Neural cell (in vitro differentiated cells): Measurements from ENCODE around the gene WNT3. TPM values are rescaled to one million over a fixed set of nuclear protein-coding genes. Genes with fewer than 3 reads are reported as not detected.

Experiments used
- H2AFZ ChIP-seq: fragments of 200-600, 300-800 bp; sonication (generic), shearing (Covaris generic); 2 replicates; pipeline ENCODE4 v1.6.0; 2014; ENCODE audit warnings: low read depth, mild to moderate bottlenecking, antibody characterized with exemption, low read length, moderate library complexity
- H3F3A ChIP-seq: fragments of 200-600 bp; shearing (Covaris generic); 2 replicates; pipeline ENCODE4 v1.6.1; 2016; ENCODE audit warnings: mild to moderate bottlenecking, moderate library complexity, mixed read lengths, antibody characterized with exemption, low read length; ENCODE audit not compliant: insufficient read depth, poor library complexity, severe bottlenecking
- H3K27ac ChIP-seq: fragments of 200-600, 300-800 bp; sonication (generic), shearing (Covaris generic); 2 replicates; pipeline ENCODE4 v1.5.1; 2014; ENCODE audit warnings: mild to moderate bottlenecking, low read length, moderate library complexity
- H3K27me3 ChIP-seq: fragments of 300-800, 200-600 bp; sonication (generic), shearing (Covaris generic); 2 replicates; pipeline ENCODE4 v1.6.0; 2014; ENCODE audit warnings: mild to moderate bottlenecking, low read depth, low read length, moderate library complexity; ENCODE audit not compliant: insufficient read depth
- H3K36me3 ChIP-seq: fragments of 300-800, 200-600 bp; sonication (generic), shearing (Covaris generic); 2 replicates; pipeline ENCODE4 v1.5.1; 2014; ENCODE audit warnings: mild to moderate bottlenecking, antibody characterized with exemption, low read length, moderate library complexity; ENCODE audit not compliant: insufficient read depth
- H3K4me2 ChIP-seq: fragments of 300-800, 200-600 bp; sonication (generic), shearing (Covaris generic); 2 replicates; pipeline ENCODE4 v1.6.0; 2014; ENCODE audit warnings: mild to moderate bottlenecking, low read length
- H3K4me3 ChIP-seq: fragments of 300-800, 200-600 bp; sonication (generic), shearing (Covaris generic); 2 replicates; pipeline ENCODE4 v1.5.1; 2014; ENCODE audit warnings: mild to moderate bottlenecking, low read length, moderate library complexity
- H3K79me2 ChIP-seq: fragments of 200-600 bp; shearing (Covaris generic); replicated peaks from 2 replicates; pipeline ENCODE4 v1.6.0; 2014; ENCODE audit warnings: mild to moderate bottlenecking, low read length, moderate library complexity; ENCODE audit not compliant: insufficient read depth
- H3K9ac ChIP-seq: fragments of 300-800, 200-600 bp; sonication (generic), shearing (Covaris generic); 2 replicates; pipeline ENCODE4 v1.6.1; 2016; ENCODE audit warnings: mild to moderate bottlenecking, low read length, mixed read lengths
- H3K9me2 ChIP-seq: fragments of 200-600 bp; shearing (Covaris generic); 2 replicates; pipeline ENCODE4 v1.6.1; 2016; ENCODE audit warnings: mild to moderate bottlenecking, low read length, mixed read lengths; ENCODE audit not compliant: insufficient read depth
- H3K9me3 ChIP-seq: fragments of 200-600, 300-800 bp; sonication (generic), shearing (Covaris generic); 2 replicates; pipeline ENCODE4 v1.6.1; 2016; ENCODE audit warnings: mild to moderate bottlenecking, mixed run types, low read length, moderate library complexity, mixed read lengths
- H4K20me1 ChIP-seq: fragments of 200-600 bp; shearing (Covaris generic); 2 replicates; pipeline ENCODE4 v1.6.1; 2016; ENCODE audit warnings: mild to moderate bottlenecking, mixed run types; ENCODE audit not compliant: insufficient read depth
- CTCF ChIP-seq: fragments of 450-650 bp; IDR thresholded peaks from 2 replicates; pipeline ENCODE4 v1.5.1; 2014; ENCODE audit warnings: antibody characterized with exemption, mild to moderate bottlenecking, moderate library complexity; ENCODE audit not compliant: poor library complexity, severe bottlenecking
- EP300 ChIP-seq: fragments of 450-650 bp; conservative IDR thresholded peaks from 2 replicates; pipeline ENCODE4 v1.6.1; 2014; ENCODE audit warnings: antibody characterized with exemption, mild to moderate bottlenecking, moderate library complexity; ENCODE audit not compliant: poor library complexity, severe bottlenecking
- EZH2 ChIP-seq: fragments of 200-600, 300-800 bp; shearing (Covaris generic), sonication (generic); IDR thresholded peaks from 2 replicates; pipeline ENCODE4 v1.6.1; 2014; ENCODE audit warnings: antibody characterized with exemption, low read length, borderline replicate concordance, mild to moderate bottlenecking; ENCODE audit not compliant: insufficient read depth, poor library complexity, severe bottlenecking
- MXI1 ChIP-seq: fragments of 450-650 bp; conservative IDR thresholded peaks from 2 replicates; pipeline ENCODE4 v1.6.1; 2014; ENCODE audit warnings: antibody characterized with exemption, mild to moderate bottlenecking; ENCODE audit not compliant: poor library complexity, severe bottlenecking
- POLR2AphosphoS5 ChIP-seq: IDR thresholded peaks from 2 replicates; pipeline ENCODE4 v1.6.1; 2012
- RAD21 ChIP-seq: fragments of 450-650 bp; conservative IDR thresholded peaks from 2 replicates; pipeline ENCODE4 v1.6.1; 2014; ENCODE audit warnings: antibody characterized with exemption, mild to moderate bottlenecking, moderate library complexity
- REST ChIP-seq: IDR thresholded peaks from 2 replicates; pipeline ENCODE4 v1.6.1; 2012; ENCODE audit warnings: borderline replicate concordance
- SMC3 ChIP-seq: fragments of 450-650 bp; conservative IDR thresholded peaks from 2 replicates; pipeline ENCODE4 v1.6.1; 2014; ENCODE audit warnings: antibody characterized with exemption, mild to moderate bottlenecking, moderate library complexity; ENCODE audit not compliant: poor library complexity
- TAF1 ChIP-seq: IDR thresholded peaks from 2 replicates; pipeline ENCODE4 v1.6.1; 2012; ENCODE audit warnings: low read depth
- polyA plus RNA-seq: library from polyadenylated mRNA; depleted of rRNA; stranded (reverse); fragments of >200 nt; gene quantifications from 2 replicates; pipeline ENCODE4 v1.2.3, GENCODE V29; 2014

WNT3 gene
- polyA plus RNA-seq, 1 donor from 2014 or later, result 7.6 TPM

- H2AFZ ChIP-seq, result no peak overlapping the region
- no peaks in the 10 kb centered on the region for H3K27me3 ChIP-seq
- no peaks in the 10 kb centered on the region for H3K9me3 ChIP-seq
- no peaks in the 10 kb centered on the region for H3F3A ChIP-seq
- no peaks in the 10 kb centered on the region for H3K9me2 ChIP-seq
- TF ChIP-seq EZH2, result no peak
- TF ChIP-seq REST, result no peak
- TF ChIP-seq EP300, result no peak
- TF ChIP-seq POLR2AphosphoS5, result no peak
- no peak for TF ChIP-seq TAF1
- TF ChIP-seq MXI1, result no peak
- no peak for TF ChIP-seq RAD21
- no peak for TF ChIP-seq CTCF
- no peak for TF ChIP-seq SMC3
- H3K9ac ChIP-seq, result no peak overlapping the region
- no peak overlapping the region for H3K27ac ChIP-seq
- H3K79me2 ChIP-seq, result no peaks in the 10 kb centered on the region
- no peaks in the 10 kb centered on the region for H3K36me3 ChIP-seq
- no peak overlapping the region for H3K4me3 ChIP-seq
- H4K20me1 ChIP-seq, result no peaks in the 10 kb centered on the region
- H3K4me2 ChIP-seq, result no peak overlapping the region
Observed at GRCh38 chr17:46730679-46731078, 87.8 kb downstream of the WNT3 start.

- TF ChIP-seq CTCF (no peak), REST (no peak), POLR2AphosphoS5 (no peak), RAD21 (no peak), EZH2 (no peak), TAF1 (no peak), EP300 (no peak), SMC3 (no peak)
- Histone ChIP-seq H3K9me3 (no peaks in the 10 kb centered on the region), H3K27me3 (no peaks in the 10 kb centered on the region), H3K9ac (no peak overlapping the region), H3F3A (no peaks in the 10 kb centered on the region), H3K9me2 (no peaks in the 10 kb centered on the region), H3K36me3 (no peaks in the 10 kb centered on the region), H4K20me1 (no peaks in the 10 kb centered on the region), H3K79me2 (no peaks in the 10 kb centered on the region), H3K4me3 (no peak overlapping the region), H2AFZ (no peak overlapping the region), H3K27ac (no peak overlapping the region), H3K4me2 (no peak overlapping the region)
Observed at GRCh38 chr17:46730026-46730425, 88.5 kb downstream of the WNT3 start.
